Measurements from ENCODE around the gene CFAP107. TPM values are rescaled to one million over a fixed set of nuclear protein-coding genes. Genes with fewer than 3 reads are reported as not detected.

Gene CFAP107
- total and polyA plus RNA-seq, 2 of the 4 experiments (the other 2 are of a cell fraction), result not detected

DNA sequence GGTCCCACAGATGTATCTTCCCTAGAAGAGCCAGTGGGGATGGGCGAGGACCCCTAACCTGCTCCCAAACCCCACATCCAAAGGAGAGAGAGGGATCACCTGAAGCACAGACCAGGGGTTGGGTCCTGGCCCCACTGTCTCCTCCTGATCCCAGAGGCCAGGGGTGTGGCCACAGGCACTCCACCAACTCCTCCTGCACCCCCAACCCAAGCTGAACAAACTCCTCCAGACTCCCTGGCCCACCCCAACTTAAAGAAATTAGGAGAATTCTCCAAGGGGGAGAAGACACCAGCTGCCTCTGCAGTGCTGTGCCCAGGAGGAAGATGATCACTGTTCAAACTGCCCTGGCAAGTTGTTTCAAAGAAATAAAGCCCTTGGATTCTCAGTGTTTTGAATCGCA is 23.0 kb downstream of the CFAP107 start:
- dilution Hi-C loops (cut with HindIII; ENCODE audit: low sequenced_read_pairs, unreplicated experiment), result no loop called here
- no TSS peak for BruUV-seq (replicated peaks)

More for the DNA sequence above, 23.0 kb downstream of the CFAP107 start:
- Histone ChIP-seq H2BK120ac (ENCODE audit: low read depth, low read length) (no peak overlapping the region), H3K9me1 (ENCODE audit: insufficient read depth, low read length) (no peaks in the 10 kb centered on the region), H2BK15ac (ENCODE audit: low read depth, low read length) (no peak overlapping the region), H2AK5ac (ENCODE audit: low read depth, low read length) (no peak overlapping the region), H3K27me3 (ENCODE audit: control insufficient read depth, insufficient read depth, low read length) (no peaks in the 10 kb centered on the region), H2BK5ac (ENCODE audit: low read depth, low read length, poor library complexity, severe bottlenecking) (no peak overlapping the region), H4K20me1 (ENCODE audit: insufficient read depth, low read length) (no peaks in the 10 kb centered on the region), H3K9me3 (ENCODE audit: control insufficient read depth, insufficient read depth, low read length) (peaks cover 25% of the 10 kb centered on the region; the same call in 1 of the 2 replicates), H3K4ac (ENCODE audit: low read depth, low read length) (no peak overlapping the region), H4K5ac (ENCODE audit: low read depth, low read length) (no peak overlapping the region), H3K36me3 (ENCODE audit: control insufficient read depth, insufficient read depth, low read length) (no peaks in the 10 kb centered on the region), H4K8ac (ENCODE audit: low read depth in 2 of 2, low read length in 2 of 2) (no peak overlapping the region), H3K23ac (ENCODE audit: low read depth, low read length) (no peak overlapping the region), H3K18ac (ENCODE audit: low read depth, low read length) (no peak overlapping the region), H3K4me3 (ENCODE audit: insufficient read depth, low read depth, low read length) (no peak overlapping the region), H3K4me2 (ENCODE audit: low read depth, low read length) (no peak overlapping the region), H3K14ac (replicated peaks; ENCODE audit: low read depth, low read length) (no peak overlapping the region), H3K27ac (ENCODE audit: insufficient read depth, low read length) (no peak overlapping the region), H3K4me1 (ENCODE audit: control insufficient read depth, insufficient read depth, low read length) (no peaks in the 10 kb centered on the region), H2BK20ac (ENCODE audit: low read depth, low read length) (no peak overlapping the region), H2AFZ (replicated peaks; ENCODE audit: low read length, poor library complexity) (no peak overlapping the region), H2AK9ac (replicated peaks; ENCODE audit: low read depth, low read length, poor library complexity) (no peak overlapping the region), H3K56ac (ENCODE audit: extremely low read depth, insufficient read depth, low read length) (no peak overlapping the region), H3K9ac (ENCODE audit: low read depth, low read length) (no peak overlapping the region), H4K91ac (ENCODE audit: insufficient read depth, low read depth, low read length) (no peak overlapping the region), H3K79me1 (ENCODE audit: low read depth in 1 of 2, low read length in 2 of 2) (no peaks in the 10 kb centered on the region)
- ATAC-seq (ENCODE audit: low read depth) (no peak), DNase-seq (no peak)
- no CpG with 5 or more reads among the region's 2 CpGs for WGBS, 2 experiments (ENCODE audit: extremely low coverage in 2 of 2, insufficient read length in 1 of 2)
- POLR2A ChIA-PET (ENCODE audit: unreplicated experiment), result no interaction called here
- intact Hi-C loops (cut with micrococcal nuclease), result no loop called here
- TF ChIP-seq CHD1 (IDR thresholded peaks at IDR 0.05; ENCODE audit: low read depth, low read length), result no peak
- no peak for TF ChIP-seq MXI1 (IDR thresholded peaks at IDR 0.05; ENCODE audit: borderline replicate concordance, low read depth, low read length)
- TF ChIP-seq CEBPB (IDR thresholded peaks at IDR 0.05; ENCODE audit: low read depth, low read length), result no peak
- TF ChIP-seq SMC3 (IDR thresholded peaks at IDR 0.05; ENCODE audit: low read depth, low read length), result no peak
- TF ChIP-seq, protein P1, sequence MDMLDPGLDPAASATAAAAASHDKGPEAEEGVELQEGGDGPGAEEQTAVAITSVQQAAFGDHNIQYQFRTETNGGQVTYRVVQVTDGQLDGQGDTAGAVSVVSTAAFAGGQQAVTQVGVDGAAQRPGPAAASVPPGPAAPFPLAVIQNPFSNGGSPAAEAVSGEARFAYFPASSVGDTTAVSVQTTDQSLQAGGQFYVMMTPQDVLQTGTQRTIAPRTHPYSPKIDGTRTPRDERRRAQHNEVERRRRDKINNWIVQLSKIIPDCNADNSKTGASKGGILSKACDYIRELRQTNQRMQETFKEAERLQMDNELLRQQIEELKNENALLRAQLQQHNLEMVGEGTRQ (IDR thresholded peaks at IDR 0.05; ENCODE audit: low read depth, low read length), result no peak
- no peak for TF ChIP-seq FOS (IDR thresholded peaks at IDR 0.05; ENCODE audit: low read depth, low read length)
- TF ChIP-seq RFX5 (IDR thresholded peaks at IDR 0.05; ENCODE audit: low read depth, low read length), result no peak
- TF ChIP-seq, protein P2, sequence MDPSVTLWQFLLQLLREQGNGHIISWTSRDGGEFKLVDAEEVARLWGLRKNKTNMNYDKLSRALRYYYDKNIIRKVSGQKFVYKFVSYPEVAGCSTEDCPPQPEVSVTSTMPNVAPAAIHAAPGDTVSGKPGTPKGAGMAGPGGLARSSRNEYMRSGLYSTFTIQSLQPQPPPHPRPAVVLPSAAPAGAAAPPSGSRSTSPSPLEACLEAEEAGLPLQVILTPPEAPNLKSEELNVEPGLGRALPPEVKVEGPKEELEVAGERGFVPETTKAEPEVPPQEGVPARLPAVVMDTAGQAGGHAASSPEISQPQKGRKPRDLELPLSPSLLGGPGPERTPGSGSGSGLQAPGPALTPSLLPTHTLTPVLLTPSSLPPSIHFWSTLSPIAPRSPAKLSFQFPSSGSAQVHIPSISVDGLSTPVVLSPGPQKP (IDR thresholded peaks at IDR 0.05; ENCODE audit: borderline replicate concordance, low read depth, low read length), result no peak
- no peak for TF ChIP-seq RAD21 (IDR thresholded peaks at IDR 0.05; ENCODE audit: low read length)
- in situ Hi-C loops (cut with MboI; ENCODE audit: low sequenced_read_pairs), result no loop called here
- CTCF ChIA-PET, result no interaction called here

All from IMR-90 (cell line).